Activated CD4-positive, alpha-beta T cell treated with anti-CD3 and anti-CD28 coated beads, Interleukin-2, amount 10 ng/mL, durations not matched to agents 24 days and 14 days (primary cell): ENCODE measurements around the gene ATPAF2. TPM values are rescaled to one million over a fixed set of nuclear protein-coding genes. Genes with fewer than 3 reads are reported as not detected.
"Not testable (repeated sequence)": the region's sequence is repeated elsewhere in the genome, so short reads cannot be mapped to it uniquely, and the experiment has no call there.

ENCODE experiments used
- DNase-seq: peaks from one replicate; pipeline ENCODE4 v3.0.0; 2022
- H3K27ac Mint-ChIP-seq: one replicate; pipeline ENCODE4 v1.8.0; 2022; ENCODE audit warnings: mild to moderate bottlenecking, mixed read lengths
- H3K27me3 Mint-ChIP-seq: one replicate; pipeline ENCODE4 v1.8.0; 2022; ENCODE audit warnings: mixed read lengths
- H3K36me3 Mint-ChIP-seq: one replicate; pipeline ENCODE4 v1.8.0; 2022; ENCODE audit warnings: low read depth, mild to moderate bottlenecking, mixed read lengths
- H3K4me1 Mint-ChIP-seq: one replicate; pipeline ENCODE4 v1.8.0; 2021; ENCODE audit warnings: mixed read lengths
- H3K4me3 Mint-ChIP-seq: one replicate; pipeline ENCODE4 v1.8.0; 2022; ENCODE audit warnings: mild to moderate bottlenecking, moderate library complexity, mixed read lengths
- H3K9me3 Mint-ChIP-seq: one replicate; pipeline ENCODE4 v1.8.0; 2021; ENCODE audit warnings: mixed read lengths
- intact Hi-C: fragments of 100-400 bp; cut with micrococcal nuclease; formaldehyde crosslinking; loops from one replicate; pipeline ENCODE4 v1.15.1; 2023
- total RNA-seq: library from RNA; stranded (reverse); gene quantifications from 2 replicates; pipeline ENCODE4 v1.2.3, GENCODE V29; 2022

ATPAF2 gene
- total RNA-seq, 1 donor from 2014 or later = 31.9 TPM

- H3K27ac Mint-ChIP-seq = no peak overlapping the region
- no peaks in the 10 kb centered on the region for H3K27me3 Mint-ChIP-seq
- H3K9me3 Mint-ChIP-seq = no peaks in the 10 kb centered on the region
- no peak overlapping the region for H3K4me3 Mint-ChIP-seq
- peaks cover 11% of the 10 kb centered on the region for H3K36me3 Mint-ChIP-seq
- intact Hi-C loops = no loop called here
- H3K4me1 Mint-ChIP-seq = peaks cover 5% of the 10 kb centered on the region
- no peak for DNase-seq
These were observed 25.0 kb downstream of the ATPAF2 start for GRCh38 chr17:18014006-18014405.

GRCh38 chr17:18011286-18011685, 27.7 kb downstream of the ATPAF2 start:
- Mint-ChIP-seq H3K4me1 (peaks cover 5% of the 10 kb centered on the region), H3K27ac (no peak overlapping the region), H3K9me3 (no peaks in the 10 kb centered on the region), H3K27me3 (no peaks in the 10 kb centered on the region), H3K4me3 (no peak overlapping the region), H3K36me3 (peaks cover 8% of the 10 kb centered on the region)
- intact Hi-C loops = no loop called here
- no peak for DNase-seq

DNA sequence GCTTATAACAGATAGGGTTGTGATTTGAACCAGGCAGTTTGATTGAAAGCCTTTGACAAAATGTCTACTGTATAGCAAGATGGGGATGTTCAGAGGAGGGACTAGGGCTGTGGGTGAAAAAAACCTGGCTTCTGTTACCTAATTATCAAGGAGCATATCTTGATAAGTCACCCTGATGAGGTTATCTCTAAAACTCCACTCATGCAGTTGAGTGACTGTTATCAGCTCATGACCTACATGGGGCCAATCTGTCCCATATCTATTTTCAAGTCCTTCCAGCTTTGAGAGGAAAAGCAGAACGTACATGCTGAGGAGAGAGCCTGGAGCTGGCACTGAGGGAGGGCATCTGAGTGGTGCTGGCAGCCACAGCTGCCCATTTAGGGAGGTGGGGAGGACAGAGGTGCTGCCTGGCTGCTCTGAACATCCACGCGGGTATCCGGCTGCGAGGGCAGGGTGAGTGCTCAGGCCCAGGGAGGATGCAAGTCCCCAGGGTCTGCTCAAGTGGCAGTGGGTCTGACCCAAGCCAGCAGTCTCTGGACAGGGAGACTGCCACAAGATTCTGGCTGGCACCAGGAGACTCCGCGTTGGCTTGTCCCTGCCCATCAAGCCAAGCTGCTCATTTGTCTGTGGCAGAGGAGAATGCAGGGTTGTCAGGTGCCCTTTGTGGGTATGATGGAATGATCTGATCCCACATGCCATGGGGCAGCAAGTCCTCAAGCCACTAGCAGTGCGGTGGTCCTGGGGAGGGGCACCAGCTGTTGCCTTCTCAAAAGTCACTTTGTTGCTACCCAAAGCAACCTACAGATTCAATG, 29.2 kb downstream of the ATPAF2 start:
- peaks cover 5% of the 10 kb centered on the region for H3K36me3 Mint-ChIP-seq
- no peaks in the 10 kb centered on the region for H3K27me3 Mint-ChIP-seq
- no peak overlapping the region for H3K4me3 Mint-ChIP-seq
- intact Hi-C loops = no loop called here
- no peak overlapping the region for H3K27ac Mint-ChIP-seq
- H3K9me3 Mint-ChIP-seq = no peaks in the 10 kb centered on the region
- no peak for DNase-seq
- peaks cover 10% of the 10 kb centered on the region for H3K4me1 Mint-ChIP-seq

GRCh38 chr17:18008496-18009268, 30.3 kb downstream of the ATPAF2 start:
- H3K36me3 Mint-ChIP-seq = peaks cover 5% of the 10 kb centered on the region
- DNase-seq = no peak
- no peak overlapping the region for H3K27ac Mint-ChIP-seq
- no peaks in the 10 kb centered on the region for H3K27me3 Mint-ChIP-seq
- no peaks in the 10 kb centered on the region for H3K9me3 Mint-ChIP-seq
- intact Hi-C loops = no loop called here
- H3K4me1 Mint-ChIP-seq = peaks cover 5% of the 10 kb centered on the region
- no peak overlapping the region for H3K4me3 Mint-ChIP-seq

DNA sequence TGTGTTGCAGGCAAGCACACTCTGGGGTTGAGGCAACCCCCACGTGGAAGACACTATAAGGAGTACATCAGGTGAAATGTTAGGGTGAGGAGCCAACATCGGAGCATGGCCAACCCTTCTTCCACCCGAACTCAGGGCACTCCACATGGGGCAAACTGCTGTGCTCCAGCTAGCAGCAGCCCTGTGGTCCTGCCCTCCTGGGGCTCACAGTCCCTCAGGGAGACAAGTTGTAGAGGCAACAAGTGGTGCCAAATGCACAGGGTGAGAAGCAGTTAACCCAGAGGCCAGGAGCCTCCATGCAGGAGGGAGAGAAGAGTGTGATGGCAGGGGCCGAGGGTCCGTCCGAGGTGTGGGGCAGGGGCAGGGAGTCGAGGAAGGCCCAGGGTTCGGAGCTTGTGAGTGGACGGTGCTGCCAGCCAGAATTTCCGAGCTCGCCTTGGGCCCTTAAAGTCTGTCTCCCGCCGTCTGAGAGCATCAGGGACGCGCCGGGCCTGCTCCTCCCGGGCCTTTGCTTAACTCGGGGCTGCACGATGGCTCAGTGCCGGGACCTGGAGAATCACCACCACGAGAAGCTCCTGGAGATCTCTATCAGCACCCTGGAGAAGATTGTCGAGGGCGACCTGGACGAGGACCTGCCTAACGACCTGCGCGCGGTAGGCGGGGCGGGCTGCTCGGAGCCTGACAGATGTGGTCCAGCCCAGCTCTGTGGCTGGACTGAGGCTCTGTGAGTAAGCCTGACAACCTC, 32.3 kb downstream of the ATPAF2 start:
- Mint-ChIP-seq H3K27ac (no peak overlapping the region), H3K36me3 (no peaks in the 10 kb centered on the region), H3K4me3 (no peak overlapping the region), H3K9me3 (no peaks in the 10 kb centered on the region), H3K4me1 (peaks cover 5% of the 10 kb centered on the region), H3K27me3 (no peaks in the 10 kb centered on the region)
- no peak for DNase-seq
- intact Hi-C loops = no loop called here

DNA sequence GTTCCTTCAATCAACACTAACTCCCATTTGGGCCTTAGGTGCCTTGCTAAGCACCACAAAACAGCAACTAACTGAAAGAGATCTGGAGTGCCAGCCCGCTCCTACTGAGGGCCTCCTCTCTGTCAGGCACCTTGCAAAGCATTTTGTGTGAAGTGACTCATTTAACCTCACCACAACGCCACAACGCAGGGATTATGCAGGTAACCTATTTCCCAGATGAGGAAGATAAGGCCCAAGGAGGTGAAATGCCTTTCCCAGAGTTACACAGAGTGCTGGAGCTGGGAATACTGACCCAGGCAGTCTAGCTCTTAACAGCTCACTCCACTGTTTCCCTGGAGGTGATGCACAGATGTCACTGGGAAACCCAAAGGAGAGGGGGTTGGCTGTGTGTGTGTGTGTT, 33.5 kb downstream of the ATPAF2 start:
- H3K27ac Mint-ChIP-seq = no peak overlapping the region
- H3K27me3 Mint-ChIP-seq = no peaks in the 10 kb centered on the region
- no peaks in the 10 kb centered on the region for H3K9me3 Mint-ChIP-seq
- no peak overlapping the region for H3K4me3 Mint-ChIP-seq
- intact Hi-C loops = no loop called here
- DNase-seq = no peak
- no peaks in the 10 kb centered on the region for H3K36me3 Mint-ChIP-seq
- peaks cover 5% of the 10 kb centered on the region for H3K4me1 Mint-ChIP-seq

GRCh38 chr17:18004884-18005305, 34.1 kb downstream of the ATPAF2 start:
- H3K4me3 Mint-ChIP-seq = no peak overlapping the region
- intact Hi-C loops = no loop called here
- H3K27ac Mint-ChIP-seq = no peak overlapping the region
- H3K9me3 Mint-ChIP-seq = no peaks in the 10 kb centered on the region
- no peak for DNase-seq
- H3K36me3 Mint-ChIP-seq = no peaks in the 10 kb centered on the region
- H3K27me3 Mint-ChIP-seq = no peaks in the 10 kb centered on the region
- peaks cover 5% of the 10 kb centered on the region for H3K4me1 Mint-ChIP-seq

DNA sequence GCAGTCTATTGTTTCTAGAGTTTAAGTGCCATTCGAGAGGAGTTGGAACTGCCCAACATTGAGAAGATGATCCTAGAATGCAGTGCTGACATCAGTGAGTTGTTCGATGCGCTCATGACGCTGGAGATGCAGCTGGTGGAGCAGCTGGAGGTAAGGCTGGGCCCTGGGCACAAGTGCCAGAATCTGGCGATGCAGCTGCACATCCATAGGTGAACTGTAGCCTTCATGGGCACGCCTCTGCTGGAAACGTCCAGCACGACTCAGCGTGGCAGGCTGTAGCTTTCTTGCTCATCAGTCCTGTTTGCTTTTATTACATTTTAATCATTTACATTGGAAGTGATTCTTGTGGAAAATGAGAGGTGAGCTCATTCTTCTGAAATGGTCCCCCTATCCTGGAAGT, 34.6 kb downstream of the ATPAF2 start:
- Mint-ChIP-seq H3K4me1 (peaks cover 5% of the 10 kb centered on the region), H3K27ac (no peak overlapping the region), H3K27me3 (no peaks in the 10 kb centered on the region), H3K36me3 (no peaks in the 10 kb centered on the region), H3K4me3 (no peak overlapping the region), H3K9me3 (no peaks in the 10 kb centered on the region)
- no peak for DNase-seq
- intact Hi-C loops = no loop called here

GRCh38 chr17:18002171-18002570, 36.8 kb downstream of the ATPAF2 start:
- DNase-seq = no peak
- H3K27ac Mint-ChIP-seq = no peak overlapping the region
- H3K36me3 Mint-ChIP-seq = no peaks in the 10 kb centered on the region
- no peak overlapping the region for H3K4me3 Mint-ChIP-seq
- H3K4me1 Mint-ChIP-seq = peaks cover 5% of the 10 kb centered on the region
- H3K27me3 Mint-ChIP-seq = no peaks in the 10 kb centered on the region
- H3K9me3 Mint-ChIP-seq = no peaks in the 10 kb centered on the region
- intact Hi-C loops = no loop called here

- Mint-ChIP-seq H3K27me3 (no peaks in the 10 kb centered on the region), H3K27ac (no peak overlapping the region), H3K36me3 (no peaks in the 10 kb centered on the region), H3K9me3 (no peaks in the 10 kb centered on the region), H3K4me1 (no peaks in the 10 kb centered on the region), H3K4me3 (no peak overlapping the region)
- intact Hi-C loops = no loop called here
- no peak for DNase-seq
These were observed 38.9 kb downstream of the ATPAF2 start for GRCh38 chr17:18000030-18000408.

GRCh38 chr17:17999364-18000029, 39.5 kb downstream of the ATPAF2 start:
- no peaks in the 10 kb centered on the region for H3K9me3 Mint-ChIP-seq
- no peak overlapping the region for H3K4me3 Mint-ChIP-seq
- no peaks in the 10 kb centered on the region for H3K27me3 Mint-ChIP-seq
- H3K4me1 Mint-ChIP-seq = no peaks in the 10 kb centered on the region
- intact Hi-C loops = no loop called here
- no peak overlapping the region for H3K27ac Mint-ChIP-seq
- DNase-seq = no peak
- H3K36me3 Mint-ChIP-seq = no peaks in the 10 kb centered on the region

DNA sequence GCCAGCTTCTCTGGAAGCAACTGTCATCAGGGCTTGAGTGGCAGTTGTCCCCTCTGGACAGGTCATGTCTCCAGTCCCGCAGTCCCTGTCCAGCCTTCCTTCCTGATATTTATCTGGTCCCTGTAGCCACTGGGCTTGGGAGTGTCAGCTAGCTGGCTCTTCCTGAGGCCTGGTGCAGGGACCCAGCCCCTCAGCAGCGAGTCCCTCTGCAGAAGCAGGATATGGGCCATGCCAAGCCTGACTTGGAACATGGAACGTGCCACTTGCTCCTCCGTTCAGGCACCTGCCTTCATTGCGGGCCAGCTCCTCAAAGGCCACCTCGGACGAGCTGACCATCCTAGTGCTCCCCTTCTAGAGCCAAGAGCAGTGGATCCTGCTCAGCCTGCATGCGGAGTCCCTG, 40.0 kb downstream of the ATPAF2 start:
- H3K9me3 Mint-ChIP-seq = no peaks in the 10 kb centered on the region
- H3K27ac Mint-ChIP-seq = no peak overlapping the region
- no peak overlapping the region for H3K4me3 Mint-ChIP-seq
- DNase-seq = no peak
- no peaks in the 10 kb centered on the region for H3K36me3 Mint-ChIP-seq
- H3K27me3 Mint-ChIP-seq = no peaks in the 10 kb centered on the region
- H3K4me1 Mint-ChIP-seq = no peaks in the 10 kb centered on the region
- intact Hi-C loops = no loop called here

DNA sequence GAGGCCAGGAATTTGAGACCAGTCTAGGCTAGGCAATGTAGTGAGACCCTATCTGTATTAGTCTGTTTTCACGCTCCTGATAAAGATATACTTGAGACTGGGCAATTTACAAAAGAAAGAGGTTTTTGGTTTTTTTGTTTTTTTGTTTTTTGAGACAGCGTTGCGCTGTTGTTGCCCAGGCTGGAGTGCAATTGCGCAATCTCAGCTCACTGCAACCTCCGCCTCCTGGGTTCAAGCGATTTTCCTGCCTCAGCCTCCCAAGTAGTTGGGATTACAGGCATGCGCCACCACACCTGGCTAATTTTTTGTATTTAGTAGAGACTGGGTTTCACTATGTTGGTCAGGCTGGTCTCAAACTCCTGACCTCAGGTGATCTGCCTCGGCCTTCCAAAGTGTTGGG, 43.1 kb downstream of the ATPAF2 start:
- H3K9me3 Mint-ChIP-seq, intact Hi-C loops, H3K4me3 Mint-ChIP-seq: not testable (repeated sequence)

More for the DNA sequence above, 43.1 kb downstream of the ATPAF2 start:
- not testable (repeated sequence) for H3K36me3 Mint-ChIP-seq, H3K4me1 Mint-ChIP-seq, H3K27me3 Mint-ChIP-seq, H3K27ac Mint-ChIP-seq, DNase-seq
